ENCODE data around the gene DACH1. TPM values are rescaled to one million over a fixed set of nuclear protein-coding genes. Genes with fewer than 3 reads are reported as not detected.

Gene DACH1
- total and polyA plus RNA-seq, 2 donors (not counting 1 experiment from before 2014, with no cell fraction given): 0.02 to 0.33 TPM

DNA sequence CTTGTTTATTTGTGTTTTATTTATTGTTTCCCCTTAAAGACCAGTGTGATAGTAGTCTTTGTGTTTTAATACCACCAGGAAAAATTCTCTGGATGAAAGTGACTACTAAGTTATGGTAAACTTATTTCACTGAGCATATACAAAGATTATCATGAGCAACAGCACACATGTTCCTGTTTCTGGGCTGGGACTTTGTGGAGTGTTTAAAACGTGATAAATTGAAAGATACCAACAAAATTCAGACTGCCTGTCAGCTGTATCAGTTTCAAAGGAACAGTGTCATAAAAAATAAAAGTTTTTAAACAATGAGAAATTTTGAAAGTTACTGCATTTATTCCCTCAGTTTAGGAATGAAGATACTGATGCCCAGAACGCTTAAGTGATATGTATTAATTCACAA lies 259.4 kb downstream of the DACH1 start:
- no peak overlapping the region for H3K9ac ChIP-seq (ENCODE audit: insufficient read depth, low read length)
- H3K4me1 ChIP-seq (ENCODE audit: control insufficient read depth, extremely low read depth, insufficient read depth, low read length): no peaks in the 10 kb centered on the region
- H3K9me3 ChIP-seq (ENCODE audit: control insufficient read depth, insufficient read depth, low read depth, low read length): no peaks in the 10 kb centered on the region
- no peak overlapping the region for H2AFZ ChIP-seq (ENCODE audit: low read length)
- H4K20me1 ChIP-seq (ENCODE audit: control insufficient read depth, extremely low read depth, insufficient read depth, low read length): no peaks in the 10 kb centered on the region
- H3K27ac ChIP-seq (ENCODE audit: insufficient read depth, low read length): no peak overlapping the region
- H3K36me3 ChIP-seq (ENCODE audit: control insufficient read depth, insufficient read depth, low read length): no peaks in the 10 kb centered on the region
- TF ChIP-seq CTCF (conservative IDR thresholded peaks at IDR 0.05 in 1 of 2, IDR thresholded peaks at IDR 0.05 in 1 of 2; ENCODE audit: low read depth in 1 of 2, low read length in 2 of 2): no peak
- no peak for TF ChIP-seq EZH2 (IDR thresholded peaks at IDR 0.05; ENCODE audit: low read length, missing control alignments)
- DNase-seq (ENCODE audit: low read depth in 2 of 2): no peak
- H3K4me3 ChIP-seq (replicated peaks in 1 of 4; ENCODE audit: control extremely low read depth in 1 of 4, insufficient read depth in 1 of 4, low read depth in 3 of 4, low read length in 4 of 4): no peak overlapping the region
- no peak overlapping the region for H3K4me2 ChIP-seq (ENCODE audit: extremely low read depth, insufficient read depth, low read length)
- H3K79me2 ChIP-seq (ENCODE audit: control insufficient read depth, insufficient read depth, low read length): no peaks in the 10 kb centered on the region
- H3K27me3 ChIP-seq (ENCODE audit: control insufficient read depth, insufficient read depth, low read length): no peaks in the 10 kb centered on the region

DNA sequence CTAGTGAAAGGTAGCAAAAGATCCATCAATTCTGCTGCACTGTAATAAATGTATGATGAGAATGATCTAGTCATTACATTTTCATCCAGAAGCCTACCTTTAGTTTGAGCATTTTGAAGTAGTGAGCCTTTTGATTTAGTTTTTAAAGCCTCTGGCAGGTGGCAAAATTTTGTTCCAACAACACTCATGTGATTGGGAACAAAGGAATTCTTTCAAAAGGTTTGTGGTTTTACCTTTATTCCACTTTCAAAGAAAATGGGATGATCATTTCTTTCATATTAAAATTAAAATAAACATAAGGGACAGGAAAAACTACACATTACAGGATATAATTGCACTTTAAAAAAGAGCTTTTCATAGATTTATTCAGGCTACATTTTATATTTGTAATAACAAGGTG lies 260.2 kb downstream of the DACH1 start:
- DNase-seq (ENCODE audit: low read depth in 2 of 2): no peak
- Histone ChIP-seq H3K27me3 (ENCODE audit: control insufficient read depth, insufficient read depth, low read length) (no peaks in the 10 kb centered on the region), H3K9ac (ENCODE audit: insufficient read depth, low read length) (no peak overlapping the region), H3K27ac (ENCODE audit: insufficient read depth, low read length) (no peak overlapping the region), H3K4me3 (replicated peaks in 1 of 4; ENCODE audit: control extremely low read depth in 1 of 4, insufficient read depth in 1 of 4, low read depth in 3 of 4, low read length in 4 of 4) (no peak overlapping the region), H3K36me3 (ENCODE audit: control insufficient read depth, insufficient read depth, low read length) (no peaks in the 10 kb centered on the region), H3K4me1 (ENCODE audit: control insufficient read depth, extremely low read depth, insufficient read depth, low read length) (no peaks in the 10 kb centered on the region), H3K79me2 (ENCODE audit: control insufficient read depth, insufficient read depth, low read length) (no peaks in the 10 kb centered on the region), H3K4me2 (ENCODE audit: extremely low read depth, insufficient read depth, low read length) (no peak overlapping the region), H3K9me3 (ENCODE audit: control insufficient read depth, insufficient read depth, low read depth, low read length) (no peaks in the 10 kb centered on the region), H2AFZ (ENCODE audit: low read length) (no peak overlapping the region), H4K20me1 (ENCODE audit: control insufficient read depth, extremely low read depth, insufficient read depth, low read length) (no peaks in the 10 kb centered on the region)
- no peak for TF ChIP-seq CTCF (conservative IDR thresholded peaks at IDR 0.05 in 1 of 2, IDR thresholded peaks at IDR 0.05 in 1 of 2; ENCODE audit: low read depth in 1 of 2, low read length in 2 of 2)
- TF ChIP-seq EZH2 (IDR thresholded peaks at IDR 0.05; ENCODE audit: low read length, missing control alignments): no peak

DNA sequence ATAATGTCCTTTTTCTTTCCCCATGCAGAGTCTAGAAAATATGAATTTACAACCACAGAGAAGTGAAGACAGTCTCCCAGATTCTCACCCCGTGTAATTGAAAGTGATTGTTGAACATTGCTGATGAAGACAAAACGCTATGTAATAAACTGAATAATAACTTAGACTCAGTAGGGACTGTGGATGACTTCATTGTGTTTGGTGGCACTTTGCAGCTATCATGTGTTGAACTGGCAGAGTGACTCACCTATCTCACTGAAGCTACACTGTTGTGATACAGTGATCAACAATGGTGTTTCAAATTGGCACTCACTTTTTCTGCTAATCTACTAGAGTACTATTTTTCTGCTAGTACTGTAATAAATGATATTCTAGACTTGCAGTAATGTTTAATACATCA lies 261.3 kb downstream of the DACH1 start:
- no peak for DNase-seq (ENCODE audit: low read depth in 2 of 2)
- no peak for TF ChIP-seq CTCF (conservative IDR thresholded peaks at IDR 0.05 in 1 of 2, IDR thresholded peaks at IDR 0.05 in 1 of 2; ENCODE audit: low read depth in 1 of 2, low read length in 2 of 2)
- TF ChIP-seq EZH2 (IDR thresholded peaks at IDR 0.05; ENCODE audit: low read length, missing control alignments): no peak
- Histone ChIP-seq H3K9ac (ENCODE audit: insufficient read depth, low read length) (no peak overlapping the region), H2AFZ (ENCODE audit: low read length) (no peak overlapping the region), H3K4me2 (ENCODE audit: extremely low read depth, insufficient read depth, low read length) (no peak overlapping the region), H3K27ac (ENCODE audit: insufficient read depth, low read length) (no peak overlapping the region), H3K4me1 (ENCODE audit: control insufficient read depth, extremely low read depth, insufficient read depth, low read length) (no peaks in the 10 kb centered on the region), H3K27me3 (ENCODE audit: control insufficient read depth, insufficient read depth, low read length) (no peaks in the 10 kb centered on the region), H4K20me1 (ENCODE audit: control insufficient read depth, extremely low read depth, insufficient read depth, low read length) (no peaks in the 10 kb centered on the region), H3K4me3 (replicated peaks in 1 of 4; ENCODE audit: control extremely low read depth in 1 of 4, insufficient read depth in 1 of 4, low read depth in 3 of 4, low read length in 4 of 4) (no peak overlapping the region), H3K79me2 (ENCODE audit: control insufficient read depth, insufficient read depth, low read length) (no peaks in the 10 kb centered on the region), H3K36me3 (ENCODE audit: control insufficient read depth, insufficient read depth, low read length) (no peaks in the 10 kb centered on the region), H3K9me3 (ENCODE audit: control insufficient read depth, insufficient read depth, low read depth, low read length) (no peaks in the 10 kb centered on the region)

Measured in fibroblast of lung (primary cell).